Activated CD8-positive, alpha-beta memory T cell treated with anti-CD3 and anti-CD28 coated beads for 1 hour (primary cell): ENCODE data around the gene TAB2.
"Not testable (repeated sequence)": the region's sequence is repeated elsewhere in the genome, so short reads cannot be mapped to it uniquely, and the experiment has no call there.

Experiments used
- DNase-seq, 2 donors: peaks; one replicate each; pipeline ENCODE4 v3.0.0-alpha.2; 2020; ENCODE audit warnings: low read depth in 1 of 2; ENCODE audit errors: extremely low read depth in 1 of 2

Gene TAB2

GRCh38 chr6:149439626-149440025 is 122.1 kb downstream of the TAB2 start:
- DNase-seq = no peak

GRCh38 chr6:149440735-149441671 is 123.5 kb downstream of the TAB2 start:
- no peak for DNase-seq

- DNase-seq = no peak
Measured at GRCh38 chr6:149441740-149442139, 124.2 kb downstream of the TAB2 start.

- DNase-seq = no peak
Measured at GRCh38 chr6:149443411-149444181, 126.1 kb downstream of the TAB2 start.

GRCh38 chr6:149444360-149445094 is 127.0 kb downstream of the TAB2 start:
- DNase-seq = not testable (repeated sequence)

GRCh38 chr6:149445095-149445466 is 127.6 kb downstream of the TAB2 start:
- no peak for DNase-seq

GRCh38 chr6:149445573-149445972 is 128.1 kb downstream of the TAB2 start:
- DNase-seq = no peak

- DNase-seq = no peak
Measured at GRCh38 chr6:149446791-149447376, 129.4 kb downstream of the TAB2 start.

GRCh38 chr6:149448821-149449453 is 131.4 kb downstream of the TAB2 start:
- DNase-seq = no peak

- DNase-seq = no peak
Measured at GRCh38 chr6:149449831-149450678, 132.5 kb downstream of the TAB2 start.

GRCh38 chr6:149450679-149451375 is 133.3 kb downstream of the TAB2 start:
- DNase-seq = no peak

GRCh38 chr6:149451376-149452036 is 134.0 kb downstream of the TAB2 start:
- DNase-seq = no peak

GRCh38 chr6:149452037-149452939 is 134.8 kb downstream of the TAB2 start:
- DNase-seq = no peak

GRCh38 chr6:149453597-149454345 is 136.3 kb downstream of the TAB2 start:
- no peak for DNase-seq

GRCh38 chr6:149454346-149454848 is 136.9 kb downstream of the TAB2 start:
- no peak for DNase-seq

- DNase-seq = no peak
Measured at GRCh38 chr6:149455031-149455732, 137.7 kb downstream of the TAB2 start.
